Embryonic facial prominence (tissue), 1 donor: ENCODE measurements around the gene AACS.
"Not testable (repeated sequence)": the region's sequence is repeated elsewhere in the genome, so short reads cannot be mapped to it uniquely, and the experiment has no call there.

Experiments used
- DNase-seq: peaks from one replicate; pipeline ENCODE4 v3.0.0-alpha.2; 2016; ENCODE audit errors: extremely low spot score

Gene AACS

GRCh38 chr12:125124320-125124966, 59.2 kb downstream of the AACS start:
- no peak for DNase-seq

DNA sequence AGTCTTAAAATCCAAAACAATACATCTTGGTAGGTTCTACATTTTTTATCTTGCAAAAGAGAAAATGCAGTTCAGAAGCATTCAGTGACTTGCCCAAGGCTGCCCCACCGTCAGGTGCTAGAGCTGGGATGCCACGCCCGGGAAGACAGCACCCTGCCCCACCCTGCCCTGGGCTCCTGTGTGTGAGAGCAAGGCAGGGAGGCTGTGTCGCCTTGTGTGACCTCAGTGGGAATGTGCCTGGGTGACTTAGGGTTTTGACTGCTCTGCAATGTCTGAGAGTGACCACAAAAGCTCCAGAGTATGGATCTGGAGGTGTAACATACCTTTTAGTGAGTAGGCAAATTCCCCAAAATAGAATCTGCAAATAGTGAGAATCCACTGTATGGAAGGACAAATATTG, 60.0 kb downstream of the AACS start:
- DNase-seq: no peak

DNA sequence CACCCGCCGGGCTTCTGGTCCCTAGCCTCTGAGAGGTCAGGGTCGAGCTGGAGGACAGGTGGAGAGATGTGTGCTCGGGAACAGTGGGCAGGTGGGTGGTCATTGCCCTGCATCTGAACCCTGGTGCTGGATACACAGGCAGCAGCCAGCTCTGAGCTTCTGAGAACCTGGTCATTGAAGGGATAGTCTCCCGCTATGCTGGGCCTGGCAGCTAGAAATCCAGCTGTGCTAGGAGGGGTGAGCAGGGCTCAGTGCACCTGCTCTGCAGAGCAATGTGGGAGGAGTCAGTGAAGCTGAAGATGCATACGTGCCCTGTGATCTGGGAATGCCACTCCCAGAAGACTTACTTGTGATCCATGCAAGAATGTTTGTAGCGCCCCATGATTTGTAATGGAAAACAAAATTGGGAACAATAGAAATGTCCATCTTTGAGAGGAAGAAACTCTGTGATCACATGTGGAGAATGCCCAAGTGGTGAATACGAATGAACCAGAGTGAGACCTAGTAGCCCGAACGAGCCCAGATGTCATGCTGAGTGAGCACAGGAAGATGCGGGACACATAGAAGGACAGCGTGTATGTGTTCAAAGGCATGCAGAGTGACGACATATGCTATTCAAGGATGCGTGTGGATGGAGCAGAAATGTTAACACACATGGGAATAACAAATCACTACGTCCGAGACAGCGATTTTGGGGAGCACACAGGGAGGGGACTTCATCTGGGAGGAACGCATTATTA, 63.4 kb downstream of the AACS start:
- DNase-seq: no peak

GRCh38 chr12:125129179-125129571, 63.9 kb downstream of the AACS start:
- no peak for DNase-seq

GRCh38 chr12:125129591-125130255, 64.5 kb downstream of the AACS start:
- DNase-seq: no peak

GRCh38 chr12:125131958-125132357, 66.7 kb downstream of the AACS start:
- no peak for DNase-seq

GRCh38 chr12:125132698-125133400, 67.6 kb downstream of the AACS start:
- DNase-seq: no peak

DNA sequence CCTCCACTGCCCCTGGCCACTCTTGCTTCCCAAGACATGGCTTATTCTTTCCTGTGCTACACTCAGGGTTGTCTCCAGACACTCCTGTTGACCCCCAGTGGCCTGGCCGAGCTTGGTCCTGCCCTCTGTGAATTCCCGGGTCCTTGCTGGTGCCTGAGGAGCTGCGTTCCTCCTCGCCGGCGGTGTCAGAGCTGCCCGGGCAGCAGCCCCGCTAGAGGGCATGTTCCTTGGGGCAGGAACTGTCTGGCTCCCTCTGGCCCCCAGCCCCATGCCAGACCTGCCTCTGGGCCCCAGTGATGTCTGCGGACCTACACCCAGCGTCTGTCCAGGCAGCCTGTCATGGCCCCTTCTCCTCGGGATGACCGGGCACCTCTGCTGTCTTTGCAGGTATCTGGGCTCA, 68.4 kb downstream of the AACS start:
- DNase-seq: no peak

DNA sequence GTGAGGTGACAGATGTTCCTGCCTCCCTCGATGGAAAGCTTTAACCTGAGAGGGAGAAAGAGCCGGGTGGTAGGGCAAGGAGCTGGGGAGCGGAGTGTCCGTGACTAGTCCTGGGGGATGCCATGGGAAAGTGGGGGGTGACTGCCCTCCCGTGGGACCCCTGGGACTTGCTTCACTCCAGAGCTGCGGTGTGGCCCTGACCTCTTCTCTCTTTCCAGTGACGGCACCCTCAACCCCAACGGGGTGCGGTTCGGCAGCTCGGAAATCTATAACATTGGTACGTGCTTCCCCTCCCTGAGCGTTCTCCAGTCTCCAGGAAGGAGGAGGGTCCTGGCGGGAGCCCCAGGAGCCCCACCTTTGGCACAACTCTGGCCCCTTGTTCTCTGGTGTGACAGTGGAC, 69.3 kb downstream of the AACS start:
- DNase-seq: no peak

GRCh38 chr12:125135906-125136305, 70.7 kb downstream of the AACS start:
- no peak for DNase-seq

DNA sequence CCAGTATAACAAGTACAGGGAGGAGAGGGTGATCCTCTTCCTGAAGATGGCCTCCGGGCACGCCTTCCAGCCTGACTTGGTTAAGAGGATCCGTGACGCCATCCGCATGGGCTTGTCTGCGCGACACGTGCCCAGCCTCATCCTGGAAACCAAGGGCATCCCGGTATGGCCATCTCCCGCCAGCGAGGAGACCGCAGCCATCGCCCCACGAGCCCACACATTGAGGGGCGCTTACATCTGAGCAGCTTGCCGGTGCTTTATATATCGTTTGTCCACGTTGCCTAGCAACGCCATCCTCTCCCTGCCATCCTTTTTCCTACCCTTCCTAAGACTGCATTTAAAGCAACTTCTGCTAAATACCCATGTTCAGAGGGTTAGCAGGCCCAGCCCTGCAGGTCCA, 71.5 kb downstream of the AACS start:
- no peak for DNase-seq

GRCh38 chr12:125137766-125138344, 72.6 kb downstream of the AACS start:
- no peak for DNase-seq

GRCh38 chr12:125140279-125141209, 75.3 kb downstream of the AACS start:
- no peak for DNase-seq

DNA sequence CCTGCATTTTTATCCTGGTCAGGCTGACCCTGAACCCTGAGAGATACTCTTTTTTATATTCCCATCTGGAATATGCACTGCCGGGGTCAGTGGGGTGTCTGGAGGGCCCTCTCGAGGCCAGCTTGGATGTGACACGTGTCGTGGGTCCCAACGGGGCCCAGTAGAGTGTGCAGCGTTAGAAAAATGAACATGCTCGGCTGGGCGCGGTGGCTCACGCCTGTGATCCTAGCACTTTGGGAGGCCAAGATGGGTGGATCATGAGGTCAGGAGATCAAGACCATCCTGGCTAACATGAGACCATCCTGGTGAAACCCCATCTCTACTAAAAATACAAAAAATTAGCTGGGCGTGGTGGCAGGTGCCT, 76.0 kb downstream of the AACS start:
- not testable (repeated sequence) for DNase-seq

DNA sequence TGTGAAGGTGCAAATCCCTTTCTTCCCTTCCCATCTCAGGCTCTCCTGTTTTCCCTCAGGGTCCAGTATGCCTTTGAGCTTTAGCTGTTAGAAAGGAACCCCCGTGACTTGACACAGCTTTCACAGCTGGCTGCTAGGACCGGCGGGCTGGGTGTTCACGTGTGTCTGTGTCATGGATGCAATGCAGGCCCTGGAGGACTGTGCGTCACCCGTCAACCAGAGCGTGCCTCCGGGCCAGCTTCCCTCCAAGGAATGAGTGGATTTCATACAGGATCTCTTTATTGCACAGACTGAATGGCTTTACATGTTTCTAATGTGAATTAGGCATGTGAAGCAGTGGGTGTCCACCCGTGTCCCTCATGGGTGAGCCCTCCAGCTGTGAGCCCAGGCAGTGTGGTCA, 77.4 kb downstream of the AACS start:
- no peak for DNase-seq

GRCh38 chr12:125143491-125143890, 78.3 kb downstream of the AACS start:
- no peak for DNase-seq

- no peak for DNase-seq
Measured at GRCh38 chr12:125145196-125145595, 80.0 kb downstream of the AACS start.

DNA sequence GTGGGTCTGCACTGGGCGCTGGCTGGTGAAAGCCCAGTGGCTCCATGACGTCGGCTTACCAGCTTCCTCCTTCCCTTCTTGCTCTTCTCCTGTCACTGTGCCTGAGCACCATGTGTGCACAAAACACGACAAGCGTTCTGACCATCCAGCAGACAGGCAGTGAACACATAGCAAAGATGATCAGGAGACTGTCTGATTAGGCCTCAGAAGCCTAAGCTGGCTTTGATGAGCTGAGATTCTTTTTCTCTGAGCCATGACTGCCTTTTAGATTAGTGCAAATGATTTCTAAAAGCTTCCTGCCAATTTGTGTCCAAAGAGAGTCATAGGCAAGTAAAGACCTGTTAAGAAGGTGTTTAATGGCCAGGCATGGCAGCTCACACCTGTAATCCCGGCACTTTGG, 83.1 kb downstream of the AACS start:
- no peak for DNase-seq

GRCh38 chr12:125149160-125150108, 84.2 kb downstream of the AACS start:
- DNase-seq: no peak

- DNase-seq: no peak
Measured at GRCh38 chr12:125151284-125151683, 86.0 kb downstream of the AACS start.
